Measurements from ENCODE around the gene SPECC1L. TPM values are rescaled to one million over a fixed set of nuclear protein-coding genes. Genes with fewer than 3 reads are reported as not detected.

SPECC1L gene
- total RNA-seq, 1 donor from 2014 or later = 123 TPM

GRCh38 chr22:24455751-24456426, 185.3 kb downstream of the SPECC1L start:
- Mint-ChIP-seq H3K4me3 (no peak overlapping the region), H3K27ac (ENCODE audit: unreplicated experiment) (no peak overlapping the region), H3K4me1 (peaks cover 8% of the 10 kb centered on the region), H3K27me3 (ENCODE audit: low read depth) (no peaks in the 10 kb centered on the region), H3K9me3 (no peaks in the 10 kb centered on the region), H3K36me3 (ENCODE audit: low read depth) (no peaks in the 10 kb centered on the region)
- DNase-seq (ENCODE audit: low read depth, low spot score) = no peak
- no peak for TF ChIP-seq CTCF (conservative IDR thresholded peaks at IDR 0.05)

- Mint-ChIP-seq H3K4me1 (peaks cover 9% of the 10 kb centered on the region), H3K27me3 (ENCODE audit: low read depth) (no peaks in the 10 kb centered on the region), H3K36me3 (ENCODE audit: low read depth) (no peaks in the 10 kb centered on the region), H3K27ac (ENCODE audit: unreplicated experiment) (no peak overlapping the region), H3K4me3 (no peak overlapping the region), H3K9me3 (no peaks in the 10 kb centered on the region)
- no peak for TF ChIP-seq CTCF (conservative IDR thresholded peaks at IDR 0.05)
- no peak for DNase-seq (ENCODE audit: low read depth, low spot score)
Observed at GRCh38 chr22:24457894-24458420, 187.3 kb downstream of the SPECC1L start.

- no peaks in the 10 kb centered on the region for H3K36me3 Mint-ChIP-seq (ENCODE audit: low read depth)
- no peak for TF ChIP-seq CTCF (conservative IDR thresholded peaks at IDR 0.05)
- H3K9me3 Mint-ChIP-seq = no peaks in the 10 kb centered on the region
- H3K27me3 Mint-ChIP-seq (ENCODE audit: low read depth) = no peaks in the 10 kb centered on the region
- no peak for DNase-seq (ENCODE audit: low read depth, low spot score)
- peaks cover 9% of the 10 kb centered on the region for H3K4me1 Mint-ChIP-seq
- no peak overlapping the region for H3K4me3 Mint-ChIP-seq
- H3K27ac Mint-ChIP-seq (ENCODE audit: unreplicated experiment) = no peak overlapping the region
Observed at GRCh38 chr22:24459911-24460310, 189.3 kb downstream of the SPECC1L start.

- Mint-ChIP-seq H3K9me3 (no peaks in the 10 kb centered on the region), H3K27ac (ENCODE audit: unreplicated experiment) (no peak overlapping the region), H3K36me3 (ENCODE audit: low read depth) (no peaks in the 10 kb centered on the region), H3K27me3 (ENCODE audit: low read depth) (no peaks in the 10 kb centered on the region), H3K4me3 (no peak overlapping the region), H3K4me1 (peaks cover 9% of the 10 kb centered on the region)
- no peak for TF ChIP-seq CTCF (conservative IDR thresholded peaks at IDR 0.05)
- DNase-seq (ENCODE audit: low read depth, low spot score) = no peak
Observed at GRCh38 chr22:24460418-24461089, 189.9 kb downstream of the SPECC1L start.

GRCh38 chr22:24463071-24463760, 192.6 kb downstream of the SPECC1L start:
- Mint-ChIP-seq H3K4me3 (no peak overlapping the region), H3K36me3 (ENCODE audit: low read depth) (no peaks in the 10 kb centered on the region), H3K9me3 (no peaks in the 10 kb centered on the region), H3K4me1 (peaks cover 19% of the 10 kb centered on the region), H3K27ac (ENCODE audit: unreplicated experiment) (no peak overlapping the region), H3K27me3 (ENCODE audit: low read depth) (no peaks in the 10 kb centered on the region)
- no peak for DNase-seq (ENCODE audit: low read depth, low spot score)
- no peak for TF ChIP-seq CTCF (conservative IDR thresholded peaks at IDR 0.05)

Measured in neural crest cell (in vitro differentiated cells).